Measurements from ENCODE around the gene PODNL1. TPM values are rescaled to one million over a fixed set of nuclear protein-coding genes. Genes with fewer than 3 reads are reported as not detected.

The PODNL1 gene
- total RNA-seq, 1 donor from 2014 or later: 2.7 TPM

- H3K4me1 ChIP-seq: peaks cover 25% of the 10 kb centered on the region
- intact Hi-C loops (cut with DNase I): no loop called here
- H3K27ac ChIP-seq: peak overlapping the region; percentile 46
- no peak for ATAC-seq
- no peaks in the 10 kb centered on the region for H3K9me3 ChIP-seq
- no peak for TF ChIP-seq CTCF (IDR thresholded peaks at IDR 0.05)
- peak; percentile 65 for DNase-seq
- H3K27me3 ChIP-seq (ENCODE audit: low read depth): no peaks in the 10 kb centered on the region
- H3K4me3 ChIP-seq: no peak overlapping the region
- no peaks in the 10 kb centered on the region for H3K36me3 ChIP-seq
Observed at GRCh38 chr19:13881692-13882418, 56.4 kb downstream of the PODNL1 start.

- Histone ChIP-seq H3K9me3 (no peaks in the 10 kb centered on the region), H3K4me1 (peaks cover 25% of the 10 kb centered on the region), H3K4me3 (no peak overlapping the region), H3K27ac (peak overlapping the region; percentile 46), H3K27me3 (ENCODE audit: low read depth) (no peaks in the 10 kb centered on the region), H3K36me3 (no peaks in the 10 kb centered on the region)
- no peak for TF ChIP-seq CTCF (IDR thresholded peaks at IDR 0.05)
- intact Hi-C loops (cut with DNase I): no loop called here
- no peak for DNase-seq
- no peak for ATAC-seq
Observed at GRCh38 chr19:13881251-13881691, 56.9 kb downstream of the PODNL1 start.

Other genes starting within 250 kb of the PODNL1 start
- gene MRI1, start 173.9 kb downstream of the PODNL1 start, total RNA-seq: 30.4 TPM
- 68.0 TPM for gene C19orf53, start 164.0 kb downstream of the PODNL1 start, total RNA-seq
- 7.4 TPM for gene ZSWIM4, start 143.0 kb downstream of the PODNL1 start, total RNA-seq
- gene NANOS3, start 61.3 kb downstream of the PODNL1 start, total RNA-seq: 0.68 TPM
- 2.0 TPM for gene BRME1, start 32.3 kb downstream of the PODNL1 start, total RNA-seq
- 32.4 TPM for gene CC2D1A, start 32.2 kb downstream of the PODNL1 start, total RNA-seq
- gene DCAF15, start 14.1 kb upstream of the PODNL1 start, total RNA-seq: 28.4 TPM
- gene RFX1, start 67.9 kb upstream of the PODNL1 start, total RNA-seq: 17.8 TPM
- gene RLN3, start 89.7 kb upstream of the PODNL1 start, total RNA-seq: not detected
- gene IL27RA, start 93.3 kb upstream of the PODNL1 start, total RNA-seq: 20.4 TPM
- gene PALM3, start 123.7 kb upstream of the PODNL1 start, total RNA-seq: 7.7 TPM
- gene MISP3, start 134.4 kb upstream of the PODNL1 start, total RNA-seq: 7.1 TPM
- not detected for gene C19orf67, start 147.4 kb upstream of the PODNL1 start, total RNA-seq
- 51.4 TPM for gene SAMD1, start 152.3 kb upstream of the PODNL1 start, total RNA-seq
- gene PRKACA, start 179.3 kb upstream of the PODNL1 start, total RNA-seq: 87.1 TPM
- 2.6 TPM for gene ASF1B, start 198.2 kb upstream of the PODNL1 start, total RNA-seq